Heart right ventricle (tissue), 16 donors: ENCODE data around the gene TEX22. TPM values are rescaled to one million over a fixed set of nuclear protein-coding genes. Genes with fewer than 3 reads are reported as not detected.

Experiments
- ATAC-seq, 8 donors: fragments of 200-7000 bp; cut with Tn5 transposase; one replicate each; pipeline ENCODE4 v1.9.1; 2020; ENCODE audit warnings: mild to moderate bottlenecking in 8 of 8, moderate library complexity in 8 of 8, moderate number of reproducible peaks in 1 of 8
- DNase-seq, 2 donors: peaks; one replicate each; pipeline ENCODE4 v3.0.0-alpha.2; 2020
- H3K27ac ChIP-seq, 10 donors: fragments of 200-600 bp; sonication (generic) in 2 of 10; one replicate each; pipeline versions ENCODE4 v1.5.0 to v1.8.0; 2020 to 2022; ENCODE audit warnings: mild to moderate bottlenecking in 3 of 10
- H3K27me3 ChIP-seq, 7 donors: fragments of 200-600 bp; one replicate each; pipeline ENCODE4 v1.8.0; 2021 to 2022; ENCODE audit warnings: mild to moderate bottlenecking in 2 of 7
- H3K36me3 ChIP-seq, 9 donors: fragments of 200-600 bp; sonication (generic) in 1 of 9; one replicate each; pipeline versions ENCODE4 v1.5.0 to v1.8.0; 2020 to 2022; ENCODE audit warnings: mild to moderate bottlenecking in 2 of 9
- H3K4me1 ChIP-seq, 9 donors: fragments of 200-600 bp; sonication (generic) in 1 of 9; one replicate each; pipeline versions ENCODE4 v1.5.0 to v1.8.0; 2020 to 2022; ENCODE audit warnings: mild to moderate bottlenecking in 4 of 9
- H3K4me3 ChIP-seq, 10 donors: fragments of 200-600 bp; sonication (generic) in 2 of 10; one replicate each; pipeline versions ENCODE4 v1.5.0 to v1.8.0; 2020 to 2022; ENCODE audit warnings: mild to moderate bottlenecking in 7 of 10, moderate library complexity in 2 of 10
- H3K9me3 ChIP-seq, 11 donors: fragments of 200-600 bp in 10 of 11; sonication (generic) in 2 of 11; one replicate each; pipeline versions ENCODE4 v1.5.0 to v1.8.0; 2013 to 2022; ENCODE audit warnings: mild to moderate bottlenecking in 2 of 11, control low read depth in 1 of 11, moderate library complexity in 1 of 11
- CTCF ChIP-seq, 9 donors: fragments of 200-600 bp; sonication (generic) in 2 of 9; IDR thresholded peaks; one replicate each; pipeline versions ENCODE4 v1.5.0 to v1.8.0; 2021 to 2022; ENCODE audit warnings: antibody characterized with exemption in 9 of 9, mild to moderate bottlenecking in 5 of 9, moderate library complexity in 1 of 9
- WGBS, 2 donors: extraction: QIAGEN DNeasy Blood & Tissue Kit; methylation state at CpG; one replicate each; pipeline ENCODE4 v1.1.7; 2013; ENCODE audit warnings: inconsistent platforms in 1 of 2; 5-methylcytosine and 5-hydroxymethylcytosine counted together
- intact Hi-C, 10 donors: fragments of 100-400 bp; cut with DNase I; formaldehyde crosslinking; loops; one replicate each; pipeline versions ENCODE4 v1.11.1 to v1.14.2; 2022
- polyA plus RNA-seq, 2 donors: library from polyadenylated mRNA; stranded (reverse); fragments of 200-250 nt; gene quantifications; one replicate each; pipeline ENCODE4 v1.2.3, GENCODE V29; 2013
- total RNA-seq, 10 donors: library from RNA; stranded (reverse); fragmentation: NEBNext Ultra II Directional in 3 of 10; extraction: Animal tissue kit (Norgen Biotek cat#: 25700) in 3 of 10; gene quantifications; one replicate each; pipeline versions ENCODE4 v1.2.1 to v1.2.4, GENCODE V29; 2021 to 2023
- donor health status: Arrhythmogenic right ventricular cardiomyopathy.
- donor health status: ischemic (EF 13 %, LVEDD 7.1; RV severe dilation, severe dysfunction).
- donor health status: healthy with polysubstance abuse.
- donor health status: DM: no; HTN: yes; CAD: no.
- donor health status: DM: no; HTN: no; CAD: no.
- donor health status: ischemic (EF 25% LVEDD 6.9; RV normal size, moderate dysfunction).
- donor health status: ischemic (EF 25% LVEDD 5.7; RV mildly dilated, moderate dysfunction).
- donor health status: healthy.
- donor health status: DM: yes; HTN: yes; CAD: no.
- donor health status: Ischemic cardiomyopathy.
- donor health status: ischemic (EF 35%, LVEDD 5.7; RV mildly dilated, moderate dysfunction).
- donor health status: nonischemic (EF 11% LVEDD 7.7; RV severe dilation, severe dysfunction).
- donor health status: DM: yes; HTN: yes; CAD: no.
- donor health status: PGD.
- donor health status: ischemic (EF 29% LVEDD 5.4; RV normal size, mild dysfunction).
- donor health status: nonischemic (EF 23%, LVEDD 6.1; RV moderate dilation, normal function).

The TEX22 gene
- total and polyA plus RNA-seq, 12 donors: 0.07 to 2.0 (median 0.66) TPM; not detected in 2

GRCh38 chr14:105354541-105354940, 43.8 kb upstream of the TEX22 start:
- WGBS, 2 donors: 96 to 97% methylated on average over 20 of the region's 20 CpGs
- Histone ChIP-seq H3K27ac (no peak overlapping the region), H3K9me3 (no peaks in the 10 kb centered on the region), H3K4me1 (peaks cover 0 to 9% (median 4%) of the 10 kb centered on the region in 9 donors), H3K4me3 (no peak overlapping the region), H3K36me3 (peaks cover 0 to 61% (median 12%) of the 10 kb centered on the region in 9 donors), H3K27me3 (no peaks in the 10 kb centered on the region)
- no peak for DNase-seq
- no peak for ATAC-seq
- no peak for TF ChIP-seq CTCF (IDR thresholded peaks at IDR 0.05)
- intact Hi-C loops: loop anchor here in 7 of 10 donors (5.0 to 10.0 kb wide), 8 partner anchors 37 to 380 kb away; partner anchors contain the start of gene AHNAK2 (in 1 of the 7)

DNA sequence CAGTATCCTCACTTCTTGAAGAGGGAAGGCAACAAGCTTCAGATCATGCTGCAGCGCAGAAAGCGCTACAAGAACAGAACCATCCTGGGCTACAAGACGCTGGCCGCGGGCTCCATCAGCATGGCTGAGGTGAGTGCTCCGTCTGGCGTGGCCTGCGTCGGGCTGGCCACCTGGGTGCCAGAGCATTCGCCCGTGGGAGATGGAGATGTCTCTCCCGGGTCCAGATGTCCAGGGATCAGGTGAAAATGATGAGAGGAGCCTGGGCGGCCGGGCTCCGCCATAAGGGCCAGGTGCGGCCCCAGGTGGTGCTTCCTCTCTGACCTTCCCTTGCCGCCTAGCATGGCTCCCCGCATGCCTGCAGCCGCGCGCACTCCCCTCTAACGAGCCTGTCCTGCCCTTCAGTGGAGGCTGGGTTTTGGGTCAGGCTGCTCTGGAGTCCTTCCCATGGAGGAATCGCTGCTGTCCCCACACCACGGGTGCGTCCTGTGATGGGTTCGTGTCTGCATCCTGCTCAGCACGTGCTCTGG, 43.2 kb upstream of the TEX22 start:
- Histone ChIP-seq H3K4me1 (peaks cover 0 to 9% (median 4%) of the 10 kb centered on the region in 9 donors), H3K27ac (no peak overlapping the region), H3K9me3 (no peaks in the 10 kb centered on the region), H3K4me3 (no peak overlapping the region), H3K27me3 (no peaks in the 10 kb centered on the region), H3K36me3 (peaks cover 0 to 63% (median 12%) of the 10 kb centered on the region in 9 donors)
- TF ChIP-seq CTCF (IDR thresholded peaks at IDR 0.05): no peak
- ATAC-seq (no peak), DNase-seq (no peak)
- 93 to 96% methylated on average over 27 of the region's 27 CpGs for WGBS, 2 donors
- intact Hi-C loops: loop anchor here in 3 of 10 donors (10.0 kb wide), 3 partner anchors 90 to 380 kb away; partner anchors contain the start of gene AHNAK2 (in 1 of the 3)

DNA sequence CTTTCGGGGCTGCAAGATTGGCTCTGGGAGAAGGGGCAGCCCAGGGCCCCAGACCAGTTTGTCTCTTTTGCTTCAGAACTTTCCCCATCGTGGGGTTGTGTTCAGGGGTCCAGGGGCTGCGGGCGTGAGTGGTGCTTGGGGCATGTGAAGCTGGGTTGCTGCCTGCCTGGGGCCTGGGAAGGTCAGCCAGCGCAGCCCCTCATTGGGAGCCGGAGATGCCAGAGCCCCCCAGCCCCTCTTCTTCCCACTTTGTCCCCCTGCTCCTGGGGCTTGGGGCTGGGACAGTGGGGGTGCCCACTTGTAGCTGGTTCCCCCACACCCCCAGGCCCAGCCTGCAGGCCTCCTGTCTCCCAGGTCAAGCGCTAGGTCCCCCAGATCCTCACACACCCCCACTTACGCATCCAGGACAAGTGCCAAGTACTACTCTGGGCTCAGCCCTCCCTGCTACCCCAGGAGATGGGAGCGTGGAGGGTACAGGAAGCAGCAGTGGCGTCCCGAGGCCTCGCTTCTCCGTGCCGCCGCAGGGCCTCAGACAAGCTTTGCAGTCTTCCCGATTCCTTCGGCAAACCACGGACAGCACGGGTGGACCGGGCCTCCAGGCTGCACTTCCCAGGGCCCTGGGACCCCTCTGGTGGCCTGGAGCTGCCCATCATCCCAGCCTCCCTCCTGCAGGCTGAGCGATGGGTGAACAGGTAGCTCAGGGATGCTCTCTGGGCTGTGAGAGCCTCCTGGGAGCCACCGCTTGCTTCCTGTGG, 42.3 kb upstream of the TEX22 start:
- H3K27me3 ChIP-seq: no peaks in the 10 kb centered on the region
- intact Hi-C loops: loop anchor here in 3 of 10 donors (10.0 kb wide), 3 partner anchors 91 to 381 kb away; partner anchors contain the start of gene AHNAK2 (in 1 of the 3)
- H3K4me1 ChIP-seq: peaks cover 0 to 9% (median 4%) of the 10 kb centered on the region in 9 donors
- no peaks in the 10 kb centered on the region for H3K9me3 ChIP-seq
- H3K4me3 ChIP-seq: no peak overlapping the region
- no peak for TF ChIP-seq CTCF (IDR thresholded peaks at IDR 0.05)
- H3K36me3 ChIP-seq: peaks cover 0 to 63% (median 15%) of the 10 kb centered on the region in 9 donors
- WGBS, 2 donors: 91 to 93% methylated on average over 22 of the region's 22 CpGs
- ATAC-seq: no peak
- no peak for DNase-seq
- no peak overlapping the region for H3K27ac ChIP-seq

- no peak for TF ChIP-seq CTCF (IDR thresholded peaks at IDR 0.05)
- no peak overlapping the region for H3K4me3 ChIP-seq
- DNase-seq: no peak
- peaks cover 0 to 5% (median 2%) of the 10 kb centered on the region in 9 donors for H3K4me1 ChIP-seq
- WGBS, 2 donors: 85 to 87% methylated on average over 9 of the region's 9 CpGs
- no peaks in the 10 kb centered on the region for H3K9me3 ChIP-seq
- no peaks in the 10 kb centered on the region for H3K27me3 ChIP-seq
- H3K27ac ChIP-seq: no peak overlapping the region
- intact Hi-C loops: loop anchor here in 3 of 10 donors (10.0 kb wide), 3 partner anchors 92 to 382 kb away; partner anchors contain the start of gene AHNAK2 (in 1 of the 3)
- ATAC-seq: no peak
- peaks cover 0 to 68% (median 19%) of the 10 kb centered on the region in 9 donors for H3K36me3 ChIP-seq
These were observed 41.4 kb upstream of the TEX22 start for GRCh38 chr14:105356927-105357326.
